ENCODE results near the gene PCSK6. TPM values are rescaled to one million over a fixed set of nuclear protein-coding genes. Genes with fewer than 3 reads are reported as not detected.

PCSK6 gene
- total RNA-seq, 2 donors from 2014 or later = 5.1 to 8.8 TPM

DNA sequence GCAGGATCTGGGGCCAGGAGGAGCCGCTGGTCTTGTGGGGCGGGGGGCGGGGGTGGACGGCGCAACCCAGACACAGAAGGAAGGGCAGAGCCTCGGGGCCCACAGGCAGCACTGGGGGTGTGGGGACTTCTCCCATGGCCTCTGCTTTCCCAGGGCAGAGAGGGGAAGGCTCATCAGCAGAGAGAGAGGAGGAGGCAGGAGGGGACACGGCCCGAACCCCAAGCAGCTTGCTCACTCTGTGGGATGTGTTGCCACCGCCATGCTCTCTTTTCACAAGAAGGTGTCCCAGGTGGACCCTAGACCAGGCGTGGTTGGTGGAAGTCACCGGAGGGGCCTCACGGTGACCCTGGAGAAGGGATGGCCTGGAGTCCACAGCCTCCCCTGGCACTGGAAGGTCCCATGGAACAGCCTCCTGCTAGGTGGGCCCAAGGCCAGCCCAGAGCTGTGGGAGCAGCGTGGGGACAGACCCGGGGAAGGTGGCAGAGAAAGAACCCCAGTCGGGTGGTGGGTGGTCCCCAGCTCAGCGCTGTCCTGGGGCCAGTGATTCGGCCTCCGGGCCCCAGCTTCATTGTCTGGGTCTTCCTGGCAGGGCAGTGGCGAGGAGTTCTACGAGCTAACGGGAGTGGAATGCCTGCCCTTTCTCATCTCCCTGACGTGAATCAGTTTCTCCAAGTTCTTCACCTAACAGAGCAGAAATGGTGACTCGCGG lies 46.8 kb upstream of the PCSK6 start:
- DNase-seq (ENCODE audit: low spot score) (no peak), ATAC-seq (ENCODE audit: insufficient number of reproducible peaks, low FRiP score, low read depth) (no peak)
- no peaks in the 10 kb centered on the region for H3K27me3 ChIP-seq (replicated peaks; ENCODE audit: insufficient read depth)
- H3K9me3 ChIP-seq = no peaks in the 10 kb centered on the region
- H3K4me1 ChIP-seq (ENCODE audit: control insufficient read depth in 1 of 2, low read depth in 2 of 2) = no peaks in the 10 kb centered on the region
- no peak overlapping the region for H3K27ac ChIP-seq
- H3K4me3 ChIP-seq = no peak overlapping the region
- H3K36me3 ChIP-seq = no peaks in the 10 kb centered on the region
- TF ChIP-seq, protein P1, sequence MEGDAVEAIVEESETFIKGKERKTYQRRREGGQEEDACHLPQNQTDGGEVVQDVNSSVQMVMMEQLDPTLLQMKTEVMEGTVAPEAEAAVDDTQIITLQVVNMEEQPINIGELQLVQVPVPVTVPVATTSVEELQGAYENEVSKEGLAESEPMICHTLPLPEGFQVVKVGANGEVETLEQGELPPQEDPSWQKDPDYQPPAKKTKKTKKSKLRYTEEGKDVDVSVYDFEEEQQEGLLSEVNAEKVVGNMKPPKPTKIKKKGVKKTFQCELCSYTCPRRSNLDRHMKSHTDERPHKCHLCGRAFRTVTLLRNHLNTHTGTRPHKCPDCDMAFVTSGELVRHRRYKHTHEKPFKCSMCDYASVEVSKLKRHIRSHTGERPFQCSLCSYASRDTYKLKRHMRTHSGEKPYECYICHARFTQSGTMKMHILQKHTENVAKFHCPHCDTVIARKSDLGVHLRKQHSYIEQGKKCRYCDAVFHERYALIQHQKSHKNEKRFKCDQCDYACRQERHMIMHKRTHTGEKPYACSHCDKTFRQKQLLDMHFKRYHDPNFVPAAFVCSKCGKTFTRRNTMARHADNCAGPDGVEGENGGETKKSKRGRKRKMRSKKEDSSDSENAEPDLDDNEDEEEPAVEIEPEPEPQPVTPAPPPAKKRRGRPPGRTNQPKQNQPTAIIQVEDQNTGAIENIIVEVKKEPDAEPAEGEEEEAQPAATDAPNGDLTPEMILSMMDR (IDR thresholded peaks at IDR 0.05) = no peak

DNA sequence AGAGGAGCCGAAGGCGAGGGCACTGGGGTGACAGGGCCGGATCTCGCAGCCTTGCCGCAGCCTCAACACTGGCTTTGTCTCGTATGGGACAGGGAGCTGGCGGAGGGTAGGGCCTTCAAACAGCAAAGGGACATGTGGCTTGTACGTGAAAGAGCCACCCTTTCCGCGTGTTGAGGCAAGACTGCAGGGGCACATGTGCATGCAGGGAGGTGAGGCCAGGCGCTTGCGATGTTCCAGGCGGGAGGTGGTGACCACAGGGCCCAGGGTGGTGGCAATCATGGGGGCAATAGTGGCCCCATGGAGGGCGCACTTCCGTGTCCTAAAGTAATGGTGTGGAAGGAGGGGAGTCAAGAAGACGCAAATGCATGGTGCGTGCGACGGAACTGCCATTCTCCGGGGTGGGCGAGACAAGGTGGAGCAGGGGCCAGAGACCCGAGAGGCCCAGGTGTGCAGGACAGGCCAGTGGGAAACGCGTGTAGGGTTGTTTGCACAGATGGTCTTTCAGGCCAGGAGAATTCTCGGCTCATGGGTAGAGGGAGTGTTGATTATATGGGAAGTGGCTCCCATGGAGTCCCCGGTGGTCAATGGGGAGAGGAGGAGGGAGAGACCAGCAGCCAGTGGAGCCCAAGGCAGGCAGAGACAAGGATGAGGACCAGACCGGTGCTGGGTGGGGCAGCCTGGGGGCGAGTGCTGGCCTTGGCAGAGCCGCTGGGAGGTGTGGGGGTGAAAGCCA lies 45.8 kb upstream of the PCSK6 start:
- Histone ChIP-seq H3K4me3 (no peak overlapping the region), H3K4me1 (ENCODE audit: control insufficient read depth in 1 of 2, low read depth in 2 of 2) (no peaks in the 10 kb centered on the region), H3K27me3 (replicated peaks; ENCODE audit: insufficient read depth) (no peaks in the 10 kb centered on the region), H3K27ac (no peak overlapping the region), H3K9me3 (no peaks in the 10 kb centered on the region), H3K36me3 (no peaks in the 10 kb centered on the region)
- TF ChIP-seq, protein P1 (IDR thresholded peaks at IDR 0.05) = no peak
- DNase-seq (ENCODE audit: low spot score) = no peak
- no peak for ATAC-seq (ENCODE audit: insufficient number of reproducible peaks, low FRiP score, low read depth)

DNA sequence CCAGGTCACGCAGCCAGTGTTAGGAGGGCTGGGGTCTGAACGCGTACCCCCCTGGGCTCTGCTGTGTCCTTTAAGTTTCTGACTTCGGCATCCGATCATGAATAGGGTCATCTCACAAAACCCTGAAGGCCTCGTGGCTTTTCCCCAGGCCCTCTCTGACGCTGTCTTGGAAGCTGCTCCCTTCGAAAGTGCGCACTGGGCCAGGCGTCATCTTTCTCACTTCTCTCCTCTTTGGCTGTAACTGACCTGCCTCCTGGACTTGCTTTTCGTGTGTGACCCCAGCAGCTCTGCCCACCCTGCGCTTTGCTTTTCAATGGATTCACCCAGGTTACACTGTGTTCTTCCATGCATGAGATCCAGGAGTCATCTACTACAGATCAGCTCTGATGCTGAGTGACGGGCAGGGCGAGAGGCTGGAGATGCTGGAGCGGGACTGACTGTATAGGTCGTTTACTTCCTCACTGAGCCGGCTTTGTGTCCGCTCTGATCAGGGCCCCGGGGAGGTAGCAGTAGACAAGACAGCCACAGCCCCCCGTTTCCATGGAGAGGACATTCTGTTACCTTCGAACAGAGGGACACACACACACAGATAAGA lies 45.0 kb upstream of the PCSK6 start:
- Histone ChIP-seq H3K27me3 (replicated peaks; ENCODE audit: insufficient read depth) (no peaks in the 10 kb centered on the region), H3K4me3 (no peak overlapping the region), H3K27ac (no peak overlapping the region), H3K36me3 (no peaks in the 10 kb centered on the region), H3K4me1 (ENCODE audit: control insufficient read depth in 1 of 2, low read depth in 2 of 2) (no peaks in the 10 kb centered on the region), H3K9me3 (no peaks in the 10 kb centered on the region)
- TF ChIP-seq, protein P1 (IDR thresholded peaks at IDR 0.05) = no peak
- ATAC-seq (ENCODE audit: insufficient number of reproducible peaks, low FRiP score, low read depth) (no peak), DNase-seq (ENCODE audit: low spot score) (no peak)

DNA sequence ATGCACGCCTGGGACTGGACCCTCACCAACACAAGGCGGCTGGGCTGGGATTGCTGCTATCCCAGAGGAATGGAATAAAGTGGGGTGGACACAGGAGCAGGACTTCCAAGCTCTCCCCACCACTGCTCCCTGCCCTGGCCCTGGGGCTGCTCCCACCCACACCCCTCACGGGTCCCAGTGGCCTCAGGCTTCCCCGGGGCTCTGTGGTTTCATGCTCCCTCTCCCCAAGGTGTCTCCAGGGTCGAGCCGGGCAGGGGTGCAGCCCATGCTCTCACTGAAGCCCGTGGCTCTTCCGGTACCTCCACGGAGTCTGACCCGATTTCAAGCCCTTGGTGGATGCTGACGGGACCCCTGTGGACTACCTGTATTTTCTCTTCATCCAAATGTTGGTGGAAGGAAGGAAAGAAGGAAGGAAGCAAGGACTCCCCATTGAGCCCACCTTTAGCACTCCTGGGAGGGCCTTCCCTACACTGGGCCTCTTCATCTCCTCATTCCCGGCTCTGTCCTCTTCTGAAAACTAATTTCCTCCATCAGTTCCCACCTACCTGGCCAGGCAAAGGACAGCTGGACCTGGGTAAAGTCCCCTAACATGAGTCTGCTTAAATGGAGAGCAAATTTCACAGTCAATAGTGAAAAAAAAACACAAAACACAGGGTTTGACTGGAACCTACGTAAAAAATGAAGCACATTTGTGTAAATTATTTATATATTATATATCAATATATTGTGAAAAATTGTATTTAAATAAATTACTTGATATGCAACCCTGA lies 44.0 kb upstream of the PCSK6 start:
- Histone ChIP-seq H3K9me3 (no peaks in the 10 kb centered on the region), H3K27me3 (replicated peaks; ENCODE audit: insufficient read depth) (no peaks in the 10 kb centered on the region), H3K27ac (no peak overlapping the region), H3K4me1 (ENCODE audit: control insufficient read depth in 1 of 2, low read depth in 2 of 2) (no peaks in the 10 kb centered on the region), H3K4me3 (no peak overlapping the region), H3K36me3 (no peaks in the 10 kb centered on the region)
- TF ChIP-seq, protein P1 (IDR thresholded peaks at IDR 0.05) = no peak
- ATAC-seq (ENCODE audit: insufficient number of reproducible peaks, low FRiP score, low read depth) = no peak
- no peak for DNase-seq (ENCODE audit: low spot score)

DNA sequence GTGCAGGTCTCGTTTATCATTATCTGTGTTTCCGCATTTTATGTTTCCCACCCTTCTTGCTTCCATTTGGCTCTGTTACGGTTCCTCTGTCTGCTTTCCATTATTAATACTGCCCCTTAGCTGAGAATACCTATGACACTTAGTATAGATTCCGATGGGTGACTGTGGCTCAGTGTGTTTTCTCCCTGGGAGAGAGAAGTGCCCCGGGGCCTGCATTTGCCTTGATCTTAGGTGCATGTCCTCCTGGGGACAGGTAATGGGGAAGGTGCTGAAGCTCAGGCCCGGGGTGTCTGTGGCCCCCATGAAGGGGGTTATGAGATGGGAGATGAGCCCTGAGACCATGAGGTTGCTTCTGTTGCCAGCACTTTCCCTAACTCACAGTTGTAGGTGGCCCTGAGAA lies 43.4 kb upstream of the PCSK6 start:
- no peak for DNase-seq (ENCODE audit: low spot score)
- TF ChIP-seq, protein P1 (IDR thresholded peaks at IDR 0.05) = no peak

More for the DNA sequence above, 43.4 kb upstream of the PCSK6 start:
- H3K27ac ChIP-seq = no peak overlapping the region
- H3K4me3 ChIP-seq = no peak overlapping the region
- no peak for ATAC-seq (ENCODE audit: insufficient number of reproducible peaks, low FRiP score, low read depth)
- H3K36me3 ChIP-seq = no peaks in the 10 kb centered on the region
- no peaks in the 10 kb centered on the region for H3K4me1 ChIP-seq (ENCODE audit: control insufficient read depth in 1 of 2, low read depth in 2 of 2)
- H3K27me3 ChIP-seq (replicated peaks; ENCODE audit: insufficient read depth) = no peaks in the 10 kb centered on the region
- no peaks in the 10 kb centered on the region for H3K9me3 ChIP-seq
